K562 (cell line): ENCODE data around the gene NET1. TPM values are rescaled to one million over a fixed set of nuclear protein-coding genes. Genes with fewer than 3 reads are reported as not detected.
A peak's percentile ranks its signal among the peaks of the same experiment; 100 is the strongest.

ENCODE experiments used
- CCNT2 ChIP-seq: IDR thresholded peaks from 2 replicates; pipeline ENCODE4 v1.6.1; 2011; ENCODE audit warnings: borderline replicate concordance, low read depth, mild to moderate bottlenecking, moderate library complexity, mixed read lengths, low read length; ENCODE audit not compliant: insufficient read length; ENCODE audit errors: extremely low read depth
- CREBBP ChIP-seq: IDR thresholded peaks from one replicate; pipeline ENCODE4 v1.6.1; 2012; ENCODE audit warnings: low read depth, mild to moderate bottlenecking, control low read depth, inconsistent platforms, low read length
- GATAD2A ChIP-seq: fragments of 450-650 bp; IDR thresholded peaks from 2 replicates; pipeline ENCODE4 v1.6.1; 2017
- HCFC1 ChIP-seq: IDR thresholded peaks from 2 replicates; pipeline ENCODE4 v1.6.1; 2012; ENCODE audit warnings: low read depth, low read length, improper control_type of control experiment
- HLTF ChIP-seq: fragments of 450-650 bp; IDR thresholded peaks from 2 replicates; pipeline ENCODE4 v1.6.1; 2016
- KAT2B ChIP-seq: IDR thresholded peaks from one replicate; pipeline ENCODE4 v1.6.1; 2012; ENCODE audit warnings: low read depth, mild to moderate bottlenecking, control low read depth, inconsistent platforms, low read length, moderate library complexity
- MAFG ChIP-seq: fragments of 450-650 bp; conservative IDR thresholded peaks from 2 replicates; pipeline ENCODE4 v1.6.1; 2016; ENCODE audit warnings: missing genetic modification characterization, missing compliant biosample characterization
- MED1 ChIP-seq: sonication (generic); formaldehyde crosslinking; IDR thresholded peaks from 2 replicates; pipeline ENCODE4 v1.8.1; 2023; ENCODE audit warnings: missing genetic modification reagents, borderline replicate concordance
- MEIS2 ChIP-seq: fragments of 450-650 bp; IDR thresholded peaks from 2 replicates; pipeline ENCODE4 v1.6.1; 2014; ENCODE audit warnings: mild to moderate bottlenecking; ENCODE audit not compliant: partially characterized antibody
- NBN ChIP-seq: fragments of 450-650 bp; IDR thresholded peaks from 2 replicates; pipeline ENCODE4 v1.6.1; 2016; ENCODE audit warnings: low read depth, mild to moderate bottlenecking
- NCOA1 ChIP-seq: fragments of 450-650 bp; IDR thresholded peaks from 2 replicates; pipeline ENCODE4 v1.6.1; 2016; ENCODE audit warnings: low read depth
- PCBP2 ChIP-seq: fragments of 200-400 bp; formaldehyde crosslinking; IDR thresholded peaks from 2 replicates; pipeline ENCODE4 v1.6.1; 2018; ENCODE audit warnings: low read length, low read depth, mild to moderate bottlenecking, moderate library complexity; ENCODE audit not compliant: poor library complexity, severe bottlenecking
- PHF8 ChIP-seq: fragments of 200-600 bp; sonication (generic); IDR thresholded peaks from 2 replicates; pipeline ENCODE4 v1.6.1; 2012; ENCODE audit warnings: mixed run types, mild to moderate bottlenecking, inconsistent platforms, low read length, moderate library complexity, borderline replicate concordance
- RUNX1 ChIP-seq: sonication (generic); IDR thresholded peaks from 2 replicates; pipeline ENCODE4 v1.6.1; 2016; ENCODE audit warnings: antibody characterized with exemption, low read depth
- SMARCA5 ChIP-seq: fragments of 450-650 bp; IDR thresholded peaks from 2 replicates; pipeline ENCODE4 v1.6.1; 2016
- ZNF143 ChIP-seq: sonication (generic); formaldehyde crosslinking; IDR thresholded peaks from 2 replicates; pipeline ENCODE4 v1.9.0; 2022; ENCODE audit warnings: mild to moderate bottlenecking, missing genetic modification reagents
- ZNF354B ChIP-seq: fragments of 250-450 bp; sonication (Bioruptor Pico); IDR thresholded peaks from 2 replicates; pipeline ENCODE4 v1.4.0; 2020
- polyA plus RNA-seq, 8 experiments: library from polyadenylated mRNA; depleted of rRNA in 4 of 8; stranded (reverse) in 5 of 8; unstranded in 3 of 8; fragments of >200 nt; fragmentation: Nextera tagmentation in 2 of 8; fragmentation: Illumina TruSeq in 1 of 8; extraction: Ambion mirVana in 2 of 8; extraction: Trizol in 1 of 8; gene quantifications; 2 replicates each; pipeline versions ENCODE4 v1.2.1 to v1.2.3, GENCODE V29; 2011 to 2014; ENCODE audit warnings: inconsistent platforms in 1 of 8, missing spikeins in 1 of 8
- total RNA-seq, 7 experiments: library from RNA; depleted of rRNA in 6 of 7; stranded (reverse); fragments of >200 nt in 6 of 7; fragmentation: Illumina TruSeq in 2 of 7; extraction: Trizol in 2 of 7; gene quantifications; 2 replicates each; pipeline versions ENCODE4 v1.2.1 to v1.2.3, GENCODE V29; 2011 to 2021; ENCODE audit warnings: low replicate concordance in 1 of 7
- TF ChIP-seq, protein P1 (sequence below): fragments of 450-650 bp; IDR thresholded peaks from 2 replicates; pipeline ENCODE4 v1.6.1; 2018; ENCODE audit not compliant: partially characterized antibody
- TF ChIP-seq, protein P2 (sequence below): fragments of 450-650 bp; IDR thresholded peaks from one replicate; pipeline ENCODE4 v1.6.1; 2018; ENCODE audit warnings: mild to moderate bottlenecking, moderate library complexity; ENCODE audit not compliant: partially characterized antibody
- TF ChIP-seq, protein P3 (sequence below): sonication (generic); formaldehyde crosslinking; IDR thresholded peaks from 2 replicates; pipeline ENCODE4 v1.8.0; 2022; ENCODE audit warnings: missing genetic modification reagents, mild to moderate bottlenecking, moderate library complexity, borderline replicate concordance
- TF ChIP-seq, protein P4 (sequence below): fragments of 450-650 bp; IDR thresholded peaks from 2 replicates; pipeline ENCODE4 v1.6.1; 2016; ENCODE audit warnings: mild to moderate bottlenecking

Gene NET1
- total and polyA plus RNA-seq, 9 of the 15 experiments (the other 6 are each of a cell fraction or from before 2014, with no cell fraction given): 47.4 to 258 (median 106) TPM

DNA sequence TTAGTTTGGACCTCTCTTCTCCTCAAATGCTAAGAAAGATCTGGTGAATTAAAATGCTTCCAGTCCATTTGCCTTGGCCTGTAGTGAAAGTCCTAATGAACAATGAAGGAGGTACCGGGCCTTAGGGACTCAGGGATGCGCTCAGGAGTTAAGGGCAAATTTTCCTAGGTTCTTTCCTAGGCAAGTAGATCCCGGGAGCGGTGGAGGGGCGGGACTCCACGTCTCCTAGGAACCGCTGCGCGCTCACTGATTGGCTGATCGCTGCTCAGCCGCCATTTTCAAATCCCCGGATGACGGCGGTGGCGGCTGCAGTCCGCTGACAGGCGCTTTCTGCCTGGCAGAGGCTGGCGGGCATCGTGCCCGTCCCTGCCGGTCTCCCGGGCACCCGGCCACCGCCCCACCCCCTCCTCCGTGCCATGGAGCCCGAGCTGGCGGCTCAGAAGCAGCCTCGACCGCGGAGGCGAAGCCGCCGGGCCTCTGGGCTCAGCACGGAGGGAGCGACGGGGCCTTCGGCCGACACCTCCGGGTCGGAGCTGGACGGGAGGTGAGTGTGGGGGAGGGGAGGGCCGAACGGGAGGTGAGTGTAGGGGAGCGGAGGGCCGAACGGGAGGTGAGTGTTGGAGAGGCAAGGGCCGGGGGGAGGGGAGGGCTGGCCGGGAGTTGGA lies at the start of gene NET1 (continued):
- TF ChIP-seq, protein P1, sequence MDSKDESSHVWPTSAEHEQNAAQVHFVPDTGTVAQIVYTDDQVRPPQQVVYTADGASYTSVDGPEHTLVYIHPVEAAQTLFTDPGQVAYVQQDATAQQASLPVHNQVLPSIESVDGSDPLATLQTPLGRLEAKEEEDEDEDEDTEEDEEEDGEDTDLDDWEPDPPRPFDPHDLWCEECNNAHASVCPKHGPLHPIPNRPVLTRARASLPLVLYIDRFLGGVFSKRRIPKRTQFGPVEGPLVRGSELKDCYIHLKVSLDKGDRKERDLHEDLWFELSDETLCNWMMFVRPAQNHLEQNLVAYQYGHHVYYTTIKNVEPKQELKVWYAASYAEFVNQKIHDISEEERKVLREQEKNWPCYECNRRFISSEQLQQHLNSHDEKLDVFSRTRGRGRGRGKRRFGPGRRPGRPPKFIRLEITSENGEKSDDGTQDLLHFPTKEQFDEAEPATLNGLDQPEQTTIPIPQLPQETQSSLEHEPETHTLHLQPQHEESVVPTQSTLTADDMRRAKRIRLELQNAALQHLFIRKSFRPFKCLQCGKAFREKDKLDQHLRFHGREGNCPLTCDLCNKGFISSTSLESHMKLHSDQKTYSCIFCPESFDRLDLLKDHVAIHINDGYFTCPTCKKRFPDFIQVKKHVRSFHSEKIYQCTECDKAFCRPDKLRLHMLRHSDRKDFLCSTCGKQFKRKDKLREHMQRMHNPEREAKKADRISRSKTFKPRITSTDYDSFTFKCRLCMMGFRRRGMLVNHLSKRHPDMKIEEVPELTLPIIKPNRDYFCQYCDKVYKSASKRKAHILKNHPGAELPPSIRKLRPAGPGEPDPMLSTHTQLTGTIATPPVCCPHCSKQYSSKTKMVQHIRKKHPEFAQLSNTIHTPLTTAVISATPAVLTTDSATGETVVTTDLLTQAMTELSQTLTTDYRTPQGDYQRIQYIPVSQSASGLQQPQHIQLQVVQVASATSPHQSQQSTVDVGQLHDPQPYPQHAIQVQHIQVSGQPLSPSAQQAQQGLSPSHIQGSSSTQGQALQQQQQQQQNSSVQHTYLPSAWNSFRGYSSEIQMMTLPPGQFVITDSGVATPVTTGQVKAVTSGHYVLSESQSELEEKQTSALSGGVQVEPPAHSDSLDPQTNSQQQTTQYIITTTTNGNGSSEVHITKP: no peak
- TF ChIP-seq PCBP2 (no peak), ZNF354B (no peak), NCOA1 (no peak), MED1 (CRISPR knock-in tag) (no peak), PHF8 (peak; percentile 78; the same call in 1 of the 2 replicates), KAT2B (no peak), NBN (no peak; the same call in 1 of the 2 replicates), MEIS2 (peak; percentile 24), MAFG (tag) (no peak), HLTF (no peak), CREBBP (no peak), CCNT2 (no peak), HCFC1 (peak; percentile 37; the same call in 1 of the 2 replicates), RUNX1 (no peak), SMARCA5 (no peak), GATAD2A (peak; percentile 60; the same call in 1 of the 2 replicates), ZNF143 (CRISPR knock-in tag) (no peak)
- TF ChIP-seq, protein P2, sequence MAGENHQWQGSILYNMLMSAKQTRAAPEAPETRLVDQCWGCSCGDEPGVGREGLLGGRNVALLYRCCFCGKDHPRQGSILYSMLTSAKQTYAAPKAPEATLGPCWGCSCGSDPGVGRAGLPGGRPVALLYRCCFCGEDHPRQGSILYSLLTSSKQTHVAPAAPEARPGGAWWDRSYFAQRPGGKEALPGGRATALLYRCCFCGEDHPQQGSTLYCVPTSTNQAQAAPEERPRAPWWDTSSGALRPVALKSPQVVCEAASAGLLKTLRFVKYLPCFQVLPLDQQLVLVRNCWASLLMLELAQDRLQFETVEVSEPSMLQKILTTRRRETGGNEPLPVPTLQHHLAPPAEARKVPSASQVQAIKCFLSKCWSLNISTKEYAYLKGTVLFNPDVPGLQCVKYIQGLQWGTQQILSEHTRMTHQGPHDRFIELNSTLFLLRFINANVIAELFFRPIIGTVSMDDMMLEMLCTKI: no peak
- TF ChIP-seq, protein P3, sequence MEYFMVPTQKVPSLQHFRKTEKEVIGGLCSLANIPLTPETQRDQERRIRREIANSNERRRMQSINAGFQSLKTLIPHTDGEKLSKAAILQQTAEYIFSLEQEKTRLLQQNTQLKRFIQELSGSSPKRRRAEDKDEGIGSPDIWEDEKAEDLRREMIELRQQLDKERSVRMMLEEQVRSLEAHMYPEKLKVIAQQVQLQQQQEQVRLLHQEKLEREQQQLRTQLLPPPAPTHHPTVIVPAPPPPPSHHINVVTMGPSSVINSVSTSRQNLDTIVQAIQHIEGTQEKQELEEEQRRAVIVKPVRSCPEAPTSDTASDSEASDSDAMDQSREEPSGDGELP (CRISPR knock-in tag): peak; percentile 40; the same call in 1 of the 2 replicates
- TF ChIP-seq, protein P4, sequence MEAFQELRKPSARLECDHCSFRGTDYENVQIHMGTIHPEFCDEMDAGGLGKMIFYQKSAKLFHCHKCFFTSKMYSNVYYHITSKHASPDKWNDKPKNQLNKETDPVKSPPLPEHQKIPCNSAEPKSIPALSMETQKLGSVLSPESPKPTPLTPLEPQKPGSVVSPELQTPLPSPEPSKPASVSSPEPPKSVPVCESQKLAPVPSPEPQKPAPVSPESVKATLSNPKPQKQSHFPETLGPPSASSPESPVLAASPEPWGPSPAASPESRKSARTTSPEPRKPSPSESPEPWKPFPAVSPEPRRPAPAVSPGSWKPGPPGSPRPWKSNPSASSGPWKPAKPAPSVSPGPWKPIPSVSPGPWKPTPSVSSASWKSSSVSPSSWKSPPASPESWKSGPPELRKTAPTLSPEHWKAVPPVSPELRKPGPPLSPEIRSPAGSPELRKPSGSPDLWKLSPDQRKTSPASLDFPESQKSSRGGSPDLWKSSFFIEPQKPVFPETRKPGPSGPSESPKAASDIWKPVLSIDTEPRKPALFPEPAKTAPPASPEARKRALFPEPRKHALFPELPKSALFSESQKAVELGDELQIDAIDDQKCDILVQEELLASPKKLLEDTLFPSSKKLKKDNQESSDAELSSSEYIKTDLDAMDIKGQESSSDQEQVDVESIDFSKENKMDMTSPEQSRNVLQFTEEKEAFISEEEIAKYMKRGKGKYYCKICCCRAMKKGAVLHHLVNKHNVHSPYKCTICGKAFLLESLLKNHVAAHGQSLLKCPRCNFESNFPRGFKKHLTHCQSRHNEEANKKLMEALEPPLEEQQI: no peak; the same call in 1 of the 2 replicates
